Progenitor cell of endocrine pancreas (in vitro differentiated cells): ENCODE results near the gene SH2D3A. TPM values are rescaled to one million over a fixed set of nuclear protein-coding genes. Genes with fewer than 3 reads are reported as not detected.
"Not testable (repeated sequence)": the region's sequence is repeated elsewhere in the genome, so short reads cannot be mapped to it uniquely, and the experiment has no call there.

Experiments
- DNase-seq: peaks from one replicate; pipeline ENCODE4 v3.0.0; 2021; ENCODE audit warnings: low spot score; ENCODE audit not compliant: unreplicated experiment
- H3K27ac Mint-ChIP-seq: 2 replicates; pipeline ENCODE4 v1.8.0; 2021; ENCODE audit warnings: mild to moderate bottlenecking, moderate library complexity, mixed read lengths
- H3K27me3 Mint-ChIP-seq: 2 replicates; pipeline ENCODE4 v1.8.0; 2021; ENCODE audit warnings: mixed read lengths
- H3K36me3 Mint-ChIP-seq: 2 replicates; pipeline ENCODE4 v1.8.0; 2022; ENCODE audit warnings: mixed read lengths; ENCODE audit not compliant: insufficient read depth
- H3K4me1 Mint-ChIP-seq: 2 replicates; pipeline ENCODE4 v1.8.0; 2021; ENCODE audit warnings: low read depth, mixed read lengths
- H3K4me3 Mint-ChIP-seq: 2 replicates; pipeline ENCODE4 v1.8.0; 2021; ENCODE audit warnings: low read depth, mild to moderate bottlenecking, moderate library complexity, mixed read lengths
- H3K9me3 Mint-ChIP-seq: 2 replicates; pipeline ENCODE4 v1.8.0; 2021; ENCODE audit warnings: low read depth, mixed read lengths
- total RNA-seq: library from RNA; stranded (reverse); gene quantifications from 2 replicates; pipeline ENCODE4 v1.2.1, GENCODE V29; 2021
- TF ChIP-seq, protein P1 (sequence below): fragments of 200-600 bp; sonication (generic); IDR thresholded peaks from one replicate; pipeline ENCODE4 v1.5.0; 2021; ENCODE audit warnings: antibody characterized with exemption, mild to moderate bottlenecking; ENCODE audit not compliant: unreplicated experiment

SH2D3A gene
- total RNA-seq, 1 donor from 2014 or later, result 19.8 TPM

DNA sequence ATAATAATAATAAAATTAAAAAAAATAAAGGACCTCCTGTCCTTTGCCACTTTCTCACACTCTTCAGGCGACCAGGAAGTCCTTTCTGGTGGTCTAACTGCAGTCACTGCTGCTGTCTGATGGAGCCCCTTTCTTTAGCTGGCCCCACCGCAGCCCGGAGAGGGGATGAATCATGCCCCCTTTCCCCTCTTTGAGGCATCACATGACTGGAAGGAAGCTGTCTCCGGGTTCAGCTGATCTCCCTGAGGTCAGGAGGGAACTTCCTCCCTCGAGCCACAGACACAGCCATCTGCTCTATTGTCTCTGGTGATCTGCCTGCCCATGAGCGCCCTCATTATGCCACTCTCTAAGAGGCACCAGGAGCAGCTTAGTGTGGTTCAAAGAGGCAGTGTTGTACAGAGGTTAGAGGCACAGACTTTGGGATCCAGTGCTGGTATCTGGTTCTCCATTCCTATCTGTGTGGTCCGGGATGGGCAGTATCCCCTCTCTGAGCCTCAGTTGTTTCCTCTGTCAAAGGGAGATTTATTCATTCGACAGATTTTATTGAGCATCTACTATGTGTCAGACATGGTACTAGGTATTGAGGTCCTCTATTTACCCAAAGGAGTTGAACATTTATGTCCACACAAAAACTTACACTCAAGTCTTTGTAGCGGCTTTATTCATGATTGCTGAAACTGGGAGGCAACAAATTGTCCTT is 35.3 kb upstream of the SH2D3A start:
- no peak overlapping the region for H3K27ac Mint-ChIP-seq
- H3K4me1 Mint-ChIP-seq, result no peaks in the 10 kb centered on the region
- TF ChIP-seq, protein P1, sequence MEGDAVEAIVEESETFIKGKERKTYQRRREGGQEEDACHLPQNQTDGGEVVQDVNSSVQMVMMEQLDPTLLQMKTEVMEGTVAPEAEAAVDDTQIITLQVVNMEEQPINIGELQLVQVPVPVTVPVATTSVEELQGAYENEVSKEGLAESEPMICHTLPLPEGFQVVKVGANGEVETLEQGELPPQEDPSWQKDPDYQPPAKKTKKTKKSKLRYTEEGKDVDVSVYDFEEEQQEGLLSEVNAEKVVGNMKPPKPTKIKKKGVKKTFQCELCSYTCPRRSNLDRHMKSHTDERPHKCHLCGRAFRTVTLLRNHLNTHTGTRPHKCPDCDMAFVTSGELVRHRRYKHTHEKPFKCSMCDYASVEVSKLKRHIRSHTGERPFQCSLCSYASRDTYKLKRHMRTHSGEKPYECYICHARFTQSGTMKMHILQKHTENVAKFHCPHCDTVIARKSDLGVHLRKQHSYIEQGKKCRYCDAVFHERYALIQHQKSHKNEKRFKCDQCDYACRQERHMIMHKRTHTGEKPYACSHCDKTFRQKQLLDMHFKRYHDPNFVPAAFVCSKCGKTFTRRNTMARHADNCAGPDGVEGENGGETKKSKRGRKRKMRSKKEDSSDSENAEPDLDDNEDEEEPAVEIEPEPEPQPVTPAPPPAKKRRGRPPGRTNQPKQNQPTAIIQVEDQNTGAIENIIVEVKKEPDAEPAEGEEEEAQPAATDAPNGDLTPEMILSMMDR, result no peak
- no peak overlapping the region for H3K4me3 Mint-ChIP-seq
- DNase-seq, result no peak
- peaks cover 16% of the 10 kb centered on the region for H3K27me3 Mint-ChIP-seq
- peaks cover 3% of the 10 kb centered on the region for H3K9me3 Mint-ChIP-seq
- no peaks in the 10 kb centered on the region for H3K36me3 Mint-ChIP-seq

DNA sequence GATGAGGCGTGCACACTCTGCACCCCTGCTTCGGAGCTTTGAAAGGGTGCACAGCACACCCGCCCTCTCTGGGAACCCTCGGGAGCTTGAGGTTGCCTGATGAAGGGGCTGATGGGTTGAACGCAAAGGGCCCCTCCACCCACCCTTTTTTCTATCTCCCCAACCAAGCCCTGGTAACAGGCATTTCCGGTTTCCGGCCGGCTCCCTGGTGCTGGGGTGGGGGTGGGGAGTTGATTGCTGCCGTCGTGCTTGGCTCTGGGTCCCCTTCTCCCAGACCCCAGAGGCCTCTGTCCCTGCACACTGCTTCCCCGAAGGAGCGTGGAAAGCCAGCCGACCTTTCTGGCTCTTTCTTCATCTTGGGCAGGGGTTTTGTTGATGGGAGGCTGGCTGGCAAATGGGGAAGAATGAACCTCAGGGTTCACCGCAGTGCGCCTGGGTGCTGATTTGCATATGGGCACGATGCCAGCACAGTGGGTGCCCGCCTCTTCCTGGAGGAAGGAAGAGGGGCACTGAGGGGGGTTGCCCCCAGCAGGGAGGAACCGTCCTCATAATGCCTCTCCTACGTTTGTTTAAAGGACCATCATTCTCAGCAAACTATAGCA is 34.4 kb upstream of the SH2D3A start:
- TF ChIP-seq, protein P1, result no peak
- no peak for DNase-seq

DNA sequence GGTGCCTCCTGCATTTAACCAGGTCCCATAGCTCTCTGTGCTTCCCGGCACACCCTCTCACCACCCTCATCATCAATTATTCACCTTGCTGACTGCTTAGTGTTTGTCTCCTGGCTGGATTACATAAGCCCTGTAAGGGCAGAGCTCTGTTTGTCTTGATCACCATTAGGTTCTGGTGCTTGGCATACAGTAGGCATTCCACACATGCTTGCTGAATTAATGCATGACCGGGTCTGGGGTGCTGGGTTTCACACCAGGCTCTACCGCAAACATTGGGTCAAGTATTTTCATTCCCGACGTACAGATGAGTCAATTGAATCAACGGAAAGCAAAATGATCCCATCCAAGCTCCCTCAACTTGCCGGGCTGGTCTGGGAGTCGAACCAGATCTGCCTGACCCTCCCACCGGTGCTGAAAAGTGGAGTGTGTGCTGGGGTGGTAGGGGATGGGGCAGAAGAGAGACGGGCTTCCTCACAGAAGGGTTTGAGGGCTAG is 33.8 kb upstream of the SH2D3A start:
- TF ChIP-seq, protein P1, result no peak
- H3K9me3 Mint-ChIP-seq, result peaks cover 6% of the 10 kb centered on the region
- H3K27me3 Mint-ChIP-seq, result peaks cover 16% of the 10 kb centered on the region
- H3K36me3 Mint-ChIP-seq, result no peaks in the 10 kb centered on the region
- no peak for DNase-seq
- no peaks in the 10 kb centered on the region for H3K4me1 Mint-ChIP-seq
- H3K27ac Mint-ChIP-seq, result no peak overlapping the region
- no peak overlapping the region for H3K4me3 Mint-ChIP-seq

More for the DNA sequence above, 34.4 kb upstream of the SH2D3A start:
- Mint-ChIP-seq H3K36me3 (no peaks in the 10 kb centered on the region), H3K27ac (no peak overlapping the region), H3K9me3 (peaks cover 4% of the 10 kb centered on the region), H3K4me1 (no peaks in the 10 kb centered on the region), H3K4me3 (no peak overlapping the region), H3K27me3 (peaks cover 16% of the 10 kb centered on the region)

DNA sequence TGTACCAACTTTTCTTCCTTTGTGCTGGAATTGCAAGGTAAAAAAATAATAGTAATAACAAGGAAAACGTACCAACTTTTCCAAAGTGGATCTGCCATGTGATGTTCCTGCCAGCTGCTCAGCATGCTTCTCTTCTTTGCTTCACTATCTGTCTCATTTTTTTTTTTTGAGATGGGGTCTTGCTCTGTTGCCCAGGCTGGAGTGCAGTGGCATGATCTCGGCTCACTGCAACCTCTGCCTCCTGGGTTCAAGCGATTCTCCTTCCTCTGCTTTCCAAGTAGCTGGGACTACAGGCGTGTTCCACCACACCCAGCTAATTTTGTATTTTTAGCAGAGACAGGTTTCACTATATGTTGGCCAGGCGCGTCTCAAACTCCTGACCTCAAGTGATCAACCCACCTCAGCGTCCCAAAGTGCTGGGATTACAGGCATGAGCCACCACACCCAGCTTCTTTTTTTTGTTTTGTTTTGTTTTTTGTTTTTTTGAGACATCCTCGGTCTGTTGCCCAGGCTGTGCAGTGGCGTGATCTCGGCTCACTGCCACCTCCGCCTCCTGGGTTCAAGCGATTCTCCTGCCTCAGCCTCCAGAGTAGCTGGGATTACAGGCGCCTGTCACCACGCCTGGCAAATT is 33.0 kb upstream of the SH2D3A start:
- H3K36me3 Mint-ChIP-seq, H3K27ac Mint-ChIP-seq, H3K4me1 Mint-ChIP-seq, H3K4me3 Mint-ChIP-seq, H3K9me3 Mint-ChIP-seq, DNase-seq: not testable (repeated sequence)
- H3K27me3 Mint-ChIP-seq, result peaks cover 16% of the 10 kb centered on the region

DNA sequence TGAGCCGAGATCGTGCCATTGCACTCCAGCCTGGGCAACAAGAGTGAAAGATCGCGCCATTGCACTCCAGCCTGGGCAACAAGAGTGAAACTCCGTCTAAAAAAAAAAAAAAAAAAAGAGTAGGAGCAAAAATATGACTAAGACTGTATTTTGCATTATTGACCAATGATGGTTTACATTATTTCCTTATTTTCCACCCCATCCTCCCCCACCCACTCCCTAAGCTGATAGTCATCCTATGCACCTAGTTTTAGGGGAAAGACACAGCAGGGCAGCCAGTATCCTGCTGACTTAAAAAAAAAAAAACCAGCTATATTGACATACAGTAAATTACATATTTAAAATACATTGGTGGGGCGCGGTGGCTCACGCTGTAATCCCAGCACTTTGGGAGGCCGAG is 30.4 kb upstream of the SH2D3A start:
- peaks cover 14% of the 10 kb centered on the region for H3K9me3 Mint-ChIP-seq
- no peak for DNase-seq
- H3K4me1 Mint-ChIP-seq, result no peaks in the 10 kb centered on the region
- no peak overlapping the region for H3K27ac Mint-ChIP-seq
- peaks cover 11% of the 10 kb centered on the region for H3K27me3 Mint-ChIP-seq
- H3K36me3 Mint-ChIP-seq, result no peaks in the 10 kb centered on the region
- H3K4me3 Mint-ChIP-seq, result no peak overlapping the region
- TF ChIP-seq, protein P1, result no peak
